Gastroesophageal sphincter (tissue), 4 donors: ENCODE measurements around the gene VANGL1. TPM values are rescaled to one million over a fixed set of nuclear protein-coding genes. Genes with fewer than 3 reads are reported as not detected.

ENCODE experiments used
- ATAC-seq: fragments of 150-250 bp; one replicate; pipeline ENCODE4 v1.9.1; 2016; ENCODE audit warnings: mild to moderate bottlenecking, moderate library complexity
- H3K27ac ChIP-seq, 4 donors: fragments of 200-600 bp; sonication (generic) in 3 of 4; 1 replicate in 3 of 4; 2 replicates in 1 of 4; pipeline ENCODE4 v1.5.1; 2016 to 2019
- H3K27me3 ChIP-seq: fragments of 200-600 bp; sonication (generic); one replicate; pipeline ENCODE4 v1.5.1; 2019
- H3K36me3 ChIP-seq, 2 donors: fragments of 200-600 bp; sonication (generic); one replicate each; pipeline ENCODE4 v1.5.1; 2019; ENCODE audit warnings: control low read depth in 1 of 2
- H3K4me1 ChIP-seq, 3 donors: fragments of 200-600 bp; sonication (generic); 1 replicate in 2 of 3; 2 replicates in 1 of 3; pipeline ENCODE4 v1.5.1; 2016 to 2019; ENCODE audit warnings: control low read depth in 2 of 3
- H3K4me3 ChIP-seq, 2 donors: fragments of 200-600 bp; sonication (generic); one replicate each; pipeline ENCODE4 v1.5.1; 2019; ENCODE audit warnings: mild to moderate bottlenecking in 1 of 2, moderate library complexity in 1 of 2
- H3K9me3 ChIP-seq, 3 donors: fragments of 200-600 bp; sonication (generic); one replicate each; pipeline ENCODE4 v1.5.1; 2017 to 2019; ENCODE audit warnings: control low read depth in 2 of 3
- EP300 ChIP-seq: sonication (generic); formaldehyde crosslinking; IDR thresholded peaks from one replicate; pipeline ENCODE4 v1.6.1; 2017; ENCODE audit warnings: antibody characterized with exemption, mild to moderate bottlenecking
- POLR2A ChIP-seq, 2 donors: fragments of 450-650 bp; IDR thresholded peaks; one replicate each; pipeline ENCODE4 v1.6.1; 2017; ENCODE audit warnings: antibody characterized with exemption in 2 of 2, mild to moderate bottlenecking in 2 of 2, moderate library complexity in 1 of 2
- POLR2AphosphoS5 ChIP-seq: sonication (generic); formaldehyde crosslinking; IDR thresholded peaks from one replicate; pipeline ENCODE4 v1.6.1; 2017; ENCODE audit warnings: antibody characterized with exemption
- WGBS, 2 donors: methylation state at CpG; one replicate each; pipeline ENCODE4 v1.1.5; 2018; ENCODE audit warnings: low coverage in 1 of 2; 5-methylcytosine and 5-hydroxymethylcytosine counted together
- total RNA-seq, 4 donors: library from RNA; depleted of rRNA; stranded (reverse); fragments of >200 nt; gene quantifications; one replicate each; pipeline ENCODE4 v1.1.0, GENCODE V29; 2016
- TF ChIP-seq, protein P1 (sequence below), 4 experiments: fragments of 200-600 bp in 2 of 4; fragments of 450-650 bp in 2 of 4; sonication (generic) in 1 of 4; IDR thresholded peaks; one replicate each; pipeline ENCODE4 v1.5.1; 2017 to 2019; ENCODE audit warnings: antibody characterized with exemption in 4 of 4, mild to moderate bottlenecking in 2 of 4, moderate library complexity in 2 of 4

VANGL1 gene
- total RNA-seq = 10 to 100 TPM in 2 of 4 donors, 1 to 10 TPM in 2; 9.7 to 18.2 (median 12.7) TPM

DNA sequence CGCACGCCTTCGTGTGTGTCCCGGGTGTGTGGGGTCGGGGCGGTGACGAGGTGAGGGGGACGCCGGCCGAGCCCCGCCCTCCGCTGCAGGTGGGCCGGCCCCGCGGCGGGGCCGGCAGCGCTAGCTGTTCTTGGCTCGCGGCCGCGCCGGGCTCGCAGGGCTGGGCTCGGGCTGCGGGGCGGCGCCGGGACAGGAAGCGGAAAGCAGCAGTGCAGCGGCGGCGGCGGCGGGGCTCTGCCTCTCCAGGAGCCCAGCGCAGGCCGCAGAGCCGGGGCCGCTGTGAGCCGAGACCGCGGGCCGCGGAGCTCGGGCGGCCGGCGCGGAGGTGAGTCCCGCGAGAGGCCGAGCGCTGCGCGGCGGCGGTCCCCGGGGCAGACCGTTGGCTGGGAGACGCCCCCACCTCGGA, at the start of gene VANGL1:
VANGL1 (plus strand) TSS at position 209 of the 406 bp plus-strand sequence. CDS start 9,444 bp downstream, outside the sequence.
- peak; percentile 85 for ATAC-seq
- WGBS, 2 donors = 0% methylated on average over 1 to 5 of the region's 61 CpGs

DNA sequence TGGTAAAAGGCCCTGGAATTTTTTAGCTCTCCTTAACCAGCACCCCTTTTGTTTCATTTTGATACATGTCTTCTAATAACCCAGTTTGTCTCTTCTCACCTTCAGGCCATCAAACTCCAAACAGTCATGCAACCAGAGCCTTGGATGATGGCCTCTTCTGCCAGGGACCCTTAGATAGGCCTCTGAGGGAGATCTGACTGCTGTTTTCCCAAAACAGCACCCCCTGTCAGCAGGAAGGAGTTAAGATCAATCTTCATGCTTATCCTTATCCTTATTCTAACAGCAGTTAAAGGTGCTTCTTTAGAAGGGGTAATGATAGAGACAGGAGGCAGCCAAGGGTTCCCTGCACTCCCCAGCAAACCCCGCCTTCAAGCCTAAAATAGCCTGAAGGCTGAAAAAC, 49.5 kb upstream of the VANGL1 start:
- H3K27me3 ChIP-seq = no peaks in the 10 kb centered on the region
- no peak overlapping the region for H3K4me3 ChIP-seq
- no peaks in the 10 kb centered on the region for H3K36me3 ChIP-seq
- WGBS, 2 donors = 100% methylated on average over 1 of the region's 1 CpG; no CpG with 5 or more reads in 1 of the 2 donors
- peaks cover 0 to 8% (median 0%) of the 10 kb centered on the region in 3 donors for H3K4me1 ChIP-seq
- no peak for ATAC-seq
- TF ChIP-seq EP300 (no peak), POLR2A (IDR thresholded peaks at IDR 0.05) (no peak), POLR2AphosphoS5 (no peak)
- TF ChIP-seq, protein P1, sequence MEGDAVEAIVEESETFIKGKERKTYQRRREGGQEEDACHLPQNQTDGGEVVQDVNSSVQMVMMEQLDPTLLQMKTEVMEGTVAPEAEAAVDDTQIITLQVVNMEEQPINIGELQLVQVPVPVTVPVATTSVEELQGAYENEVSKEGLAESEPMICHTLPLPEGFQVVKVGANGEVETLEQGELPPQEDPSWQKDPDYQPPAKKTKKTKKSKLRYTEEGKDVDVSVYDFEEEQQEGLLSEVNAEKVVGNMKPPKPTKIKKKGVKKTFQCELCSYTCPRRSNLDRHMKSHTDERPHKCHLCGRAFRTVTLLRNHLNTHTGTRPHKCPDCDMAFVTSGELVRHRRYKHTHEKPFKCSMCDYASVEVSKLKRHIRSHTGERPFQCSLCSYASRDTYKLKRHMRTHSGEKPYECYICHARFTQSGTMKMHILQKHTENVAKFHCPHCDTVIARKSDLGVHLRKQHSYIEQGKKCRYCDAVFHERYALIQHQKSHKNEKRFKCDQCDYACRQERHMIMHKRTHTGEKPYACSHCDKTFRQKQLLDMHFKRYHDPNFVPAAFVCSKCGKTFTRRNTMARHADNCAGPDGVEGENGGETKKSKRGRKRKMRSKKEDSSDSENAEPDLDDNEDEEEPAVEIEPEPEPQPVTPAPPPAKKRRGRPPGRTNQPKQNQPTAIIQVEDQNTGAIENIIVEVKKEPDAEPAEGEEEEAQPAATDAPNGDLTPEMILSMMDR (IDR thresholded peaks at IDR 0.05) = no peak
- H3K9me3 ChIP-seq = peaks cover 0 to 17% (median 0%) of the 10 kb centered on the region in 3 donors
- H3K27ac ChIP-seq = no peak overlapping the region

More for the DNA sequence above, at the start of gene VANGL1:
- peak within 1 kb of the TSS; percentile 36 to 90 (median 85) for H3K27ac ChIP-seq
- no peaks in the 10 kb centered on the region for H3K27me3 ChIP-seq
- peaks cover 0 to 24% (median 2%) of the 10 kb centered on the region in 3 donors for H3K9me3 ChIP-seq
- no peaks in the 10 kb centered on the region for H3K36me3 ChIP-seq
- peak within 1 kb of the TSS; percentile 61 to 97 for H3K4me3 ChIP-seq
- peak; percentile 38 to 60 for TF ChIP-seq POLR2A (IDR thresholded peaks at IDR 0.05)
- TF ChIP-seq, protein P1 (IDR thresholded peaks at IDR 0.05) = no peak
- TF ChIP-seq POLR2AphosphoS5 = no peak
- no peak for TF ChIP-seq EP300
- peaks cover 3 to 41% (median 6%) of the 10 kb centered on the region in 3 donors for H3K4me1 ChIP-seq

DNA sequence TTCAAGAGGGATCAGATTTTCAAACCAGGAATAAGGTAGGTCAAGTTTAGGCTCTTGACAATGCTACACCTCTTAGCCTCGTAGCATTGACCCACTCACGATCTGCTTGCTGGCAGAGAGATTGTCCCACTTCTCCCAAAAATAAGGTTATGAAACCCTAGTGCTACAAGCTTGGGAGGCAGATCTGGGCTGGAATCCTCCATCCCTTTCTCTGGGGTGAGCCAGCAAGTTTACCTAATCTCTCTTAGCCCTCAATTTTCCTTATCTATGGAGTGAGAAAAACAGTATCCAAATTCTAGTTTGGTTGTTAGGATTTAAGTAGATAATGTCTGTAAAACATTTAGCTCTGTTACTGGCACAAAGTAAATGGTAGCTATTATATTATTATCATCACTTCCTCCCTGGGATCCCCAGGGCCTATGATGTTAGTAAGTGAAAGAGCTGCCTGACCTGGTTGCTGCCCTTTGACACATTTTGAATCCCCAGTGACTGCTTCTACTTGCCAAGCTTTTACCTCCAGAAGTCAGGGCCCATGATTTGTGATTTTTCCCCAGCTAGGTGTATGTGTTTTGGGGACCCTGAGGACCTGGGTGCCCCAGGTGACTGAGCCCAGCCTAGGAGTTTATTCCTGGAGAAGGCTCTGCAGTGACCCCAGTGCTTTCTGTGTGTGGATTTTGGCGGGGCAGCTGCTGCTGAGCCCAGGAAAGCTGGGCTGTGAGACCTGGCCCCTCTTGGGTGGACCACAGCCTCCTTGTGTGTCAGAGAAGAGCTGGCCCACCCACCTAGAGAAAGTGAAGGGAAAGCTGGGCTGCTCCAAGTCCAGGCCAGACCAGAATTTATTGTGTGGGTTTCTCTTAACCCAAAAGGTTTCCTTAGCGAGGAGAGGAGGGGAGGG, 48.2 kb upstream of the VANGL1 start:
- H3K27ac ChIP-seq = no peak overlapping the region
- no peaks in the 10 kb centered on the region for H3K27me3 ChIP-seq
- H3K36me3 ChIP-seq = no peaks in the 10 kb centered on the region
- peaks cover 0 to 8% (median 0%) of the 10 kb centered on the region in 3 donors for H3K4me1 ChIP-seq
- peaks cover 0 to 3% (median 0%) of the 10 kb centered on the region in 3 donors for H3K9me3 ChIP-seq
- no peak overlapping the region for H3K4me3 ChIP-seq
- 79 to 83% methylated on average over 2 of the region's 4 CpGs for WGBS, 2 donors
- ATAC-seq = no peak
- no peak for TF ChIP-seq POLR2AphosphoS5
- no peak for TF ChIP-seq EP300
- TF ChIP-seq, protein P1 (IDR thresholded peaks at IDR 0.05) = no peak
- TF ChIP-seq POLR2A (IDR thresholded peaks at IDR 0.05) = no peak

DNA sequence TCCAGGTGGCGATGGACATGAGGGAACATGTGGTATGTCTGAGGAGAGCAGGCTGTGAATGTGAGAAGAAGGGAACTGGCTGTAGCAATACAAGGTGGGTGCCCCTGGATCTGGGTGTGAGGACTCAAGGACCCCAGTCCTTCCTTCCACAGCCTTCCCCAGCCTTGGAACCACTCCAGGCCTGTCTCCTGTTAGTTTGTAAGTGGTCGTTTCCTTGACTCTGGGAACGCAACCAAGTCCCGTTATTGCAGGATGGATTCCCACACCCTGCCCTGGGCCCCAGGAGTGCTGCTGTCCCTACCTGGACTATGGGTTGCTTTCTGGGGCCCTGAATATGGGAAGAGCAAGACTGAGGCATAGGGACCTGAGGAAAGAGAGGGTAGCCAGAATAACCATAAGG, 47.2 kb upstream of the VANGL1 start:
- no peak for TF ChIP-seq POLR2AphosphoS5
- Histone ChIP-seq H3K27me3 (no peaks in the 10 kb centered on the region), H3K36me3 (no peaks in the 10 kb centered on the region), H3K4me1 (peaks cover 0 to 8% (median 0%) of the 10 kb centered on the region in 3 donors), H3K27ac (no peak overlapping the region), H3K4me3 (no peak overlapping the region), H3K9me3 (peaks cover 0 to 3% (median 0%) of the 10 kb centered on the region in 3 donors)
- WGBS, 2 donors = 100% methylated on average over 1 of the region's 4 CpGs
- ATAC-seq = no peak

DNA sequence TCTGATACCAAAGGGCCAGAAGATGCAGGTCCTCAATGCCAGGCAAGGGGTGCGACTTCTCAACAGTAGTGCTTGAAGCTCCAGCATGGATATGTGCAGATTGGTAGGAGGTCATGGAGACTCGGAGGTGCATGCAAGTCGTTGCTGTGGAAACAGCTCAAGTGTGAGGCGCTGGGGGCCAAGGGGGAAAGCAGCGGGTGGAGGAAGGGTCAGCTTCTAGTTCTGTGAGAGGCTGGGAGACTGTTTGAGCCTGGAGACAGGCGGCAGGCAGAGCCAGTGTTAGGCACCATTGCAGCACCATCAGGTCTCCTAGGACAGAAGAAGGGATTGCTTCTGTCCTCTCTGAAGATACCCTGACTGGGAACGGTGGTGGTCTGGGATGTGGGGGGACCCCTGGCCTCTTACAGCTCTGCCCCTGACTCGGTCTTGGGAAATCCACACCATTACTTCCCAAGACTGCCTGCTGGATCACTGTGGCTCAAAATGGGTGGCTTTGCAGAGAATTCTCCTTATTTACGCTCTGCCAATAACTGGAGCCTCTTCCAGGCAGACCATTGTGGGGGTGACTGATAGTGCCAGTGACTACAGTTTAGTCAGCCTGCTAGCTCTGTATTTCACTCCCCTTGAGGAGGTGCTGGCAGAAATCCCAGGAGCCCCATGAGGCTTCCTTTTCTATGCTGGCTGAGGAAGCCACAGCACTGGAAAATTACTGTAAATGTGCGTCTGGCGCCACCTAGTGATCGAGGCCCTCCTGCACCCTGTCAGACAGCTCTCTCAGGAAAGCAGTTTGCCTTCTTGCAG, 46.3 kb upstream of the VANGL1 start:
- Histone ChIP-seq H3K27me3 (no peaks in the 10 kb centered on the region), H3K36me3 (no peaks in the 10 kb centered on the region), H3K4me1 (peaks cover 0 to 8% (median 0%) of the 10 kb centered on the region in 3 donors), H3K4me3 (no peak overlapping the region), H3K27ac (no peak overlapping the region), H3K9me3 (peaks cover 0 to under 1% (median 0%) of the 10 kb centered on the region in 3 donors)
- peak; percentile 82 for ATAC-seq
- WGBS, 2 donors = 90 to 94% methylated on average over 2 to 5 of the region's 12 CpGs
- peak; percentile 9 for TF ChIP-seq POLR2AphosphoS5
- TF ChIP-seq, protein P1 (IDR thresholded peaks at IDR 0.05) = peak; percentile 78 to 96 (median 82)
- no peak for TF ChIP-seq POLR2A (IDR thresholded peaks at IDR 0.05)
